ENCODE results near the gene FSCN2.

Gene FSCN2

DNA sequence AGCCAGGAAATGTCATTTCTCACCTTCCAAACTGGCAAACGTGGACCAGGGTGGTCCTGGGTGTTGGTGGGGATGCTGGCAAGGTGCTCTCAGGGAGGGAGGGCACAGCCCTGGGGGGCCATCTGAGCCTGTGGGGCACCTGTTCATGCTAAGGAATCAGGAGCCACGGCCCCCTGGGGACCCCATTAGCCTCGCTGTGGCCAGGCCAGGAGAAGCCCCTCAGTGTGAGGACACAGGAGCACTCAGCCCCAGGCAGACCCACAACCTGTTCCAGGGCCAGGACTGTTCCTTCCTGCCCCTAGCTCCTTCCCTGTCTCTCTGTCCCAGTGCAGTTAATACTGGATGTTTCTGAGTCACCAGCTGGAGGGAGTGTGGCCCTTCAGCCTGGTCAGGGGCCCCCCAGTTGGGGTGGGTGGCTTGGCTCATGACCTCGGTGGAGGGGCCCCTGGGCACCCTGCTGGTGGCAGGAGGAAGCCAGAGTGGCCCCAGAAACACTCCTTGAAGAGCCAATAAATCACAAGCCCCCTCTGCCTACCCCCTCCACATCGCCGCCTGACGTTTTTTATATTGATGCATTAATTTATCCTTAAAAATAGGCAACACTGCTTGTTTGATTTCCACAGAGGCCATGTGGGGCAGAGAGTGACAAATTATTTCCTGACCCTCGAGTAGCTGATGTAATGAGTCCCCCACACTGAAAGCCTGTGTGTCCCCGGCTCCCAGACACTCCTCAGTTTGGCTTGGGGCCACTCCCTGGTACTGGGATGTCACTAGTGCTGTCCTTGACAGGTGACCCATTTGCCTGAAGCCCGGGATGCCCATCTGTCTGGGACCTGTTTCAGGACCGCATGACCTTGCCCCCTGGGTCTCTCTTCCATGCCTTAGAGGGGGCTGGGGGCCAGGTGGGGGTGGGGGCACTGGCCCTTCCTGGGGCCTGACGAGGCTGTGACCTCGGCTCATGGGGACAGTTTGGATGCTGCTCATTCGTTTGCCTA is 37.9 kb upstream of the FSCN2 start:
- no peak for DNase-seq

GRCh38 chr17:81491181-81491581 is 37.0 kb upstream of the FSCN2 start:
- DNase-seq, result no peak

GRCh38 chr17:81491761-81492160 is 36.4 kb upstream of the FSCN2 start:
- no peak for DNase-seq

DNA sequence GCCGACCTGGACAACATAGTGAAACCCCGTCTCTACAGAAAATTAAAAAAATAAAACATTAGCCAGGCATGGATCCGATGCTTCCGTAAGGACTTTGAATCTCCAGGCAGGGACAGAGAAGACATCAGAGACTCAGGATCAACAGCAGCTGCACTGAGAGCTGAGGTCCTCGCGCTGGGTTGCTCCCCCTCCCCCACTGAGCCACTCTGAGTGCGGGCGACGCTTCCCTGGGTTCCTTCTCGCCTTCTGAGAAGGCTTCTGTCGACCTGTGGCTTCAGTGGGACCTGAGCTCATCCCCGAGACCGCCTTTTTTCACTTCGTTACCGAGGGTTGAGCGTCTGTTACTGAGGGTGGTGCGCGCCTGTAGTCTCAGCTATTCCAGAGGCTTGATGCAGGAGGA is 36.0 kb upstream of the FSCN2 start:
- no peak for DNase-seq

GRCh38 chr17:81492706-81493105 is 35.5 kb upstream of the FSCN2 start:
- DNase-seq, result no peak

DNA sequence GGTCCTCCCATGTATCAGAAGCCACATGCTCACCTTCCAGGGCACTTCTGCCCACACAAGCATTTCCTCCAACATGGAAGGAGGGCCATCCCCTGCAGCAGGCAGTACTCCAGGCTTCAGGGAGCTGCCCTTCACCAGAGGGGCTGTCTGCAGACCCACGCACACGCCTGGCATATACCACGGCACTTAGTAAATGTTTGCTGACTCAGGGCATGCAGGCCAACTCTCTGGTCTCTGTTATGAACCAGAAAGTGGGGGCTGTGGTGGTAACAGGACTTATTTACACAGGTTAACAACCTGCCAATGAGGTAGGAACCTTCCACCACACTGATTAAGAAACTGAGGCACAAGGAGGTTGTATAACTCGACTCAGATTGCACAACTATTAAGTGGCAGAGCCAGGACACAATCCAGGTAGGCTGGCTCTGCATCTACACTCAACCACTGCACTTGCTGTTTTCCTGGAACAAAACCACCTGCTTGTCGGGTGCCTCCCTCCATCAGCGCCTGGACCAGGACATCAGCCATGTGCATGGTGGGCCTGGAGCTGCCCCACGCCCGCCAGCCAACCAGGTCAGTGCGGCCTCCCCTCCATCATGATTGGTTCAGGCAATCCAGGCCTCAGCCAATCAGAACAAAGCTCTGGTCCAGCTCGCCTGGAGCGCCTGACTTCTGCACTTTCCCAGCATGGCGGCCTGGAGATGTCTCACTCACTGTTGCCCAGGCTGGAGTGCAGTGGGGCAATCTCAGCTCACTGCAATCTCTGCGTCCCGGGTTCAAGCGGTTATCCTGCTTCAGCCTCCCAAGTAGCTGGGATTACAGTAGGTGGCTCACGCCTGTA is 34.8 kb upstream of the FSCN2 start:
- no peak for DNase-seq

- no peak for DNase-seq
Measured at GRCh38 chr17:81494626-81495377, 33.4 kb upstream of the FSCN2 start.

- no peak for DNase-seq
Measured at GRCh38 chr17:81498953-81499600, 29.1 kb upstream of the FSCN2 start.

DNA sequence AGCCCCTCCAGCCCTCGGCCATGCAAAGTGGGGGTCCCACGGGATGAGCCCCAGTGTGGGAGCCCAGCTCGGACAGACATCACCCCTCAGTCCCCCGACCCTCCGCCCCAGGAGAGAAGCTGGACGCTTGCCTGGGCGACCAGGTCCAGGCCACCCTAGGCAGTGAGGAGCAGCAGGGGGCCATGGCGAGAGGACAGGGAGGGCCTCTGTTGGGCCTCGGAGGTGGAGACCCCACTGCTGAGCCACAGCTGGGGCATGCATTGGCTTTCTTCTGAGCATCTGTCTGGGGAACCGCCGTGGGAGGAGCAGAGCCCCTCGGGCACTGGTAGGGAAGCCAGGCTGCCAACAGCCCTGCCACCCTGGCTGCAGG is 28.6 kb upstream of the FSCN2 start:
- DNase-seq, result no peak

DNA sequence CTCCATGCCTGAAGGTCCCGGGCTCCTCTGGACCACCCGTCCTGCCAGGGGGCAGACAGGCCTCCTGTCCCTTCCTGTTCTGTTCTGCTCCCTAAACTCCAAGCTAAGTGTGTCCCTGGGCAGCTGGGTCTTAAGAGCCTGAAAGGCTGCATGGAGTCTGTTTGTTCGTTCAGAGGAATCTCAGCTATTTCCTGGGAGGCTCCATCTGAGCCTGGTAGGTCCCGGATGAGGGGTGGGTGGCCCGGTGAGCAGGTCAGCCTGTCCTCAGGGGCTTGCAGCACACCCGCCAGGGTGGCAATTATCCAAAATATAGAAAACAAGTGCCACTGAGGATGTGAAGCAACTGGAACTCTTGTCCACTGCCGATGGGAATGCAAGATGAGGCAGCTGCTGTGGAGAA is 28.1 kb upstream of the FSCN2 start:
- no peak for DNase-seq

DNA sequence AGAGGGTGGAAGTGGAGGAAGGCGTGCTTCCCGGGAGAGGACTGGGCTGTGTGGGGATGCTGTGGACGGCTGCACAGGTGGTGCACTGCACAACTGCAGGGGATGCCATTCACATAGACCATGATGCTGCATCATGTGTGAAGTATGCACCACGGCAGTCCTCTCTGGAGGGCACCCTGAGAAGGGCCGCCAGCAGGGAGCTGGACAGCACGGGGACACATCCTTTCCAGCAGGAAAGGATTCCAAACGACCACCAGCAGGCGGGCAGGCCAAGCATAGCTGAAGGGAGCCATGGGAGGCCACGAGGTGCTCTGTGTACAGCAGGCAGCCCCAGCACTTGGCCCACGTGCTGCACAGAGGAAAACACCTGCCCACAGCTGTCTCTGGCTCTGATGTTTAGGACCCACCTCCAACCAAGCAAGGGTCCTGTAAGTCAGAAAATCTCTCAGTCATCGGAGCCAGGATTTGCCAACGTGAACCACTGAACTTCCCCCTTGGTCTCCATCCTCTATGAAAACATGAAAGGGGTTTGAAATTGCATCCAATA is 25.6 kb upstream of the FSCN2 start:
- no peak for DNase-seq

DNA sequence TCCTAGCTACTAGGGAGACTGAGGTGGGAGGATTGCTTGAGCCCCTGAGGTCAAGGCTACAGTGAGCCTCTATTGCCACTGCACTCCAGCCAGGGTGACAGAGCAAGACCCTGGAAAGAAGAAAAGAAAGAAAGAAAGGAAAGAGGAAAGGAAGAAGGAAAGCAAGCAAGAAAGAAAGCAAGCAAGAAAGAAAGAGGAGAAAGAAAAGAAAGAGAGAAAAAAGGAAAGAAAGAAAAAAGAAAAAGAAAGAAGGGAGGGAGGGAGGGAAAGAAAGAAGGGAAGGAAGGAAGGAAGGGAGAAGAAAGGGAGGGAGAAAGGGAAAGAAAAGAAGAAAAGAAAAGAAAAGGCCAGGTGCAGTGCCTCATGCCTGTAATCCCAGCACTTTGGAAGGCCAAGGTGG is 24.6 kb upstream of the FSCN2 start:
- no peak for DNase-seq

DNA sequence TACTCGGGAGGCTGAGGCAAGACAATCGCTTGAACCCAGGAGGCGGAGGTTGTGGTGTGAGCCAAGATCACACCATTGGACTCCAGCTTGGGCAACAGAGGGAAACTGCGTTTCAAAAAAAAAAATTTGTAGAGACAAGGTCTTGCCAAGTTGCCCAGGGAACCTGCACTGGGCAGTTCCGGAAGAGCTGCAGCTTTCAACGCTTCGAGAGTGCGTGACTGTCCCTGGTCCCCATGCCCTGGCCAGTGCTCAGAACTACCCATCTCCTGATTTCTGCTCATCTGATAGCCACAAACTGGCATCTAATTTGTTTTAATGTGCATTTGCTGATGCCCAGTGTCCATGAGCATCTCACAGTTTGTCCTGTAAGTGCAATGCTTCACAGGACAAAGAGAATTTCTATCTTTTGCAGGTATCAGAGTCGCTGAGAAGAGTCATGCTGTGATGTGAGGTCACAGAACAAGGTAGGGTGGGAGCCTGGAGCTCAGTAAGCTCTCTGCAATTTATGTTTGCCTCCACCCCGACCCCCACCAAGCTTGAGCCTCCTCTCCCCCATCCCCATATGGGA is 19.5 kb upstream of the FSCN2 start:
- DNase-seq, result no peak

DNA sequence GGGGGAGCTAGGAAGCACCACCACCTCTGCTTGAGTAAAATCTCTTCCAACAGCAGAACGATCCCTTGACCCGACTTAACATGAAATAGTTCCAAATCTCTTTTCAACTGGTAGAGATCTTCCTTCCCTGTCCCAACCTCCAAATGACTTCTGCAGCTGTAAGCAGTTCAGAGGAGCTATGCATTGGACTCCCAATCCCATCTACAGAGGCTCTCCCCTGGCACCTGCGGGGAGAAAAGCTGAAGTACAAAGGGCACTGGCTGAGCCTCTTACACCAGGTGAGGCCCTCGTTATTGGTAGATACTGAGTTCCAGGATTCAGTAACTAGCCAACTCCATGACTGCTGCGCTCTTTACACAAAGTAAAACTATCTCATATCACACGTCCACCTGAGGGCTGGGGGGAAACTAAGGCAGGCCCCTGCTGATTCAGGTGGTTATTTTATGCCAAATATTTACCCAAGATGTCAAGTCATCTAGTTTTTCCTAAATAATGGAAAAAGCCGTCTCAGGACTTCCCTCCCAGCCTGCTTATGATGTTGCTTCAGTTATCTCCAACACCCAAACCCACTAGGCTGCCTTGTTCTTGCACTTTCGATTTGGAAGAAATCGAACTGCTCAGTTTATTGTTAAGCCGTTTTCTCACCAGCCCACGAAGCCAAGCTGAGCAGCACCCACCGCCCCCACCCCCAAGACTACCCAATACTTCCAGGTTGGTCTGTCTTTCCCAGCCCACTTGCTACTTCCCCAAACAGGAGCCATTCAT is 18.8 kb upstream of the FSCN2 start:
- DNase-seq, result no peak

DNA sequence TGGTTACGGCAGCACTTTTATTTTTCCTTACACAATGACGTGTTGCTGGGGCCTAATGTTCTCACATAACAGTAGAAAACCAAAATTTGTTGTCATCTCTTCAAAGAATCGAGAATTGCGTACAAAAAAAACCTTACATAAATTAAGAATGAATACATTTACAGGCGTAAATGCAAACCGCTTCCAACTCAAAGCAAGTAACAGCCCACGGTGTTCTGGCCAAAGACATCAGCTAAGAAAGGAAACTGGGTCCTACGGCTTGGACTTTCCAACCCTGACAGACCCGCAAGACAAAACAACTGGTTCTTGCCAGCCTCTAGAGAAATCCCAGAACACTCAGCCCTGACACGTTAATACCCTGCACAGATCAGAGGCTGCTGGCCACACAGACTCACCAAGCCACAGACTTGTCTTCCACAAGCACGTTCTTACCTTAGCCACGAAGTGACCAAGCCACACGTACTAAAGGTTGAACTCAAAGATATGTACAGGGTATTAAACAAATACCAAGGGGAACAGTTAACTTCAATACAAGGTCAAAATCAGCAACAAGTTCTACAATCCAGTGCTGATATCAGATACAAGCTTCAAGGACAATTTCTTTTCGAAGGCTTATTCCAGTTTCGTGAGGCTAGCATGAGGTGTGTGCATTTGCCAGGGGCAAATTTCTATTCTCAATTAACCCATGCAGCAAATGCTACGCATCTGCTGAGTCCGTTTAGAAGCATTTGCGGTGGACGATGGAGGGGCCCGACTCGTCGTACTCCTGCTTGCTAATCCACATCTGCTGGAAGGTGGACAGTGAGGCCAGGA is 18.0 kb upstream of the FSCN2 start:
- no peak for DNase-seq

- DNase-seq, result no peak
Measured at GRCh38 chr17:81510785-81511553, 17.2 kb upstream of the FSCN2 start.

GRCh38 chr17:81511554-81511803 is 16.7 kb upstream of the FSCN2 start:
- DNase-seq, result no peak

DNA sequence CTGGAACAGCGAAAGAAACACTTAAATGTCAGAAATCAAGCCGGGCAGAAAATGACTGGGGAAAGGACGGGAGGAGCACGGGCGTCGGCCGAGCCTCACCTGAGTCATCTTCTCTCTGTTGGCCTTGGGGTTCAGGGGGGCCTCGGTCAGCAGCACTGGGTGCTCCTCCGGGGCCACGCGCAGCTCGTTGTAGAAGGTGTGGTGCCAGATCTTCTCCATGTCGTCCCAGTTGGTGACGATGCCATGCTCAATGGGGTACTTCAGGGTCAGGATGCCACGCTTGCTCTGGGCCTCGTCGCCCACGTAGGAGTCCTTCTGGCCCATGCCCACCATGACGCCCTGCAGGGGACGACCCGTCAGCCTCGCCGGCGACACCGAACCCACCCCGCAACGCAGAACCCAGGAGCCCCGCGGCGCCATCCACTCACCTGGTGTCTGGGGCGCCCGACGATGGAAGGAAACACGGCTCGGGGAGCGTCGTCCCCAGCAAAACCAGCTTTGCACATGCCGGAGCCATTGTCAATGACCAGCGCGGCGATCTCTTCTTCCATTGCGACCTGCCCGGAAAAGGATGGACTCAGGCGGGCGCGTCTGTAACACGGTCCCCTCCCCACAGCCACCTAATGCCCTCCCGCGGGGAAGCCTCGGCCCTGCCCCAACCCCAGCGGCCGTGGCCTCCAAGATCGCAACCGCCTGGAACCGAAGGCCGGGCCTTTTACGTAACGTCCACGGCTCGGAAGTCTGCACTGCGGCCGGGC is 16.2 kb upstream of the FSCN2 start:
- DNase-seq, result no peak

All from NCI-H187 treated with DMSO at 0.1 percent for 48 hours (cell line).